HG03045 (cell line): ENCODE measurements around the gene C4orf17.

Experiments used
- ATAC-seq: cut with Tn5 transposase; IDR thresholded peaks from one replicate; pipeline ENCODE4 v1.9.1; 2021; ENCODE audit warnings: mild to moderate bottlenecking, moderate library complexity; ENCODE audit not compliant: unreplicated experiment

The C4orf17 gene

DNA sequence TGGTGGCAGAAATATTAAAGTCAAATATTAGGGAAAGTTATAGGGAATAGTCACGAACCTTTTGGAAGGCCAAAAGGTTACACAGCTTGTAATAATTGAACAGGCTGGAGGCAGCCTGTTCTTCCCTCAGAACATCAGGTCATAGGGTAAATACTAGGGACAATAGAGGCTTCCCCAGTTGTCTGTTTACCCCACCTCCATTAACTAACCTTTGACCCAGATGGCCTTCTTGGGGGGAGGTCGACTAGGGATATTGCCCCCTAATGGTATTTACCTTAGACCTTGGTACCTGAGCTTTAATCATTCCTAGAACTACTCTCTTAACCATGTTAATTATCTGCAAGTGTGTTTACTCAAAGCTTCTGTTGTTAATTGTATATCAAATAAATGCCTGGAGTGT lies 26.0 kb downstream of the C4orf17 start:
- ATAC-seq: no peak

DNA sequence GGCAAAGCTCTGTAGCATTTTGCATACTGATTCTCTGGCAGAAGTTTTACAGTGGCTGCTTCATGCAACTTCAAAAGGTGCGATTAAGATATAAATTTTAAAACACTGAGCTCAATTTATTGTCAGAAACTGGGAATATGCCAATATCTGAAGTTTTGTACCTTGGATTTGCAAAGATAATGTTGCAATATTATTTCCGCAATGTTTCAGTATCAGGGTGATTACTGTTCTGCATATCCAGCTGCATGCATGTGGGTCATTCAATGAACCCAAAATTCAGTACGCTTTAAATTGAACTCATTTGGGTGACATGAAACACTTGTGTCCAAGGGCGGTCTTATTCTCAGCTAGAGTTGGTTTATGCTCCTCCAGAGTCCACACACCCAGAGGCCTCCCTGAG lies 26.9 kb downstream of the C4orf17 start:
- no peak for ATAC-seq

DNA sequence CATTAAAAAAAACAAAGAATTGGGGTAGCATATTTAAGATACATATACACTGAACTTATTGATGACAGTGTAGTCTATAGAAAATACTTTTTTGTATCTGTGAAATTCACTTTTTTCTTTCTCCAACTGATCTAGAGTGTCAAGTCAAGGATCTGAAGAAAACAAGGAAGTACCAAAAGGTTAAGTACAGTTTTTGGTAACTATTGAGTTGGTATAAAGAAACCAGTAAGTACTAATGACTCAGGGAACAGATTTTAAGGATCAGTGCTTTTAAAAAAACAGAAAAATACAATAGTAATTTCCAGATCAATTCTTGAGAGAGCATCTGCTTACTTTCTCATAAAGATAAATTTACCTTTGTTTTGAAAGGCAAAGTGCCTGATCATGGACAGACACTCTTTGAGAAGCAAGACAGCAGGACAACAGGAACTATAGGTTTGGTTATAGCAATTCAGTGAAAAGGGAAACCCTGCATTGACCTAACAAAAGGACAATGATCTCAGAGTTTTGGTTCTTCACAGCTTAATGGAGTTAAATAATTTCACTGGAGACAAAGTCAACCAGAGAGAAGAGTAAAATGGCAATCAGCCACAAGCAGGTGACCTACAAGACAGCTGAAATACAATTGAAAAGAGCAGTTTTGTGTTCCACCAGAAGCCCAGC lies 29.6 kb downstream of the C4orf17 start:
- no peak for ATAC-seq

DNA sequence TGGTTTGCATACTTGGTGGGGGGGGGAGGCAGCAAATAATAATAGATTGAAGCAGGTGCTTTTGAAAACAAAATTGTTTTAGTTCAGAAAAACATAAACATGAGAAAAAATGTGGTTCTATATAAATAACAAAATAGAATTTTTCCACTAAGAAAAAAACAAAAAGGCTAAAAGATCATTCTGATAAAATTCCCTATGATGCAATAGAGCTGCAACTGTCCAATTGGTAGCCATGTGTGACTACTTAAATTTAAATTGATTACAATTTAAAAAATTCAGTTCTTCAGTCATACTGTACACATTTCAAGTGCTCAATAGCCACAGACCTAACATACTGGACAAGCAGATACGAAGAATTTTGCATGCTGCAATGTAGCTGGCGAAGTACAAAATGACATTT lies 42.1 kb downstream of the C4orf17 start:
- ATAC-seq: no peak

DNA sequence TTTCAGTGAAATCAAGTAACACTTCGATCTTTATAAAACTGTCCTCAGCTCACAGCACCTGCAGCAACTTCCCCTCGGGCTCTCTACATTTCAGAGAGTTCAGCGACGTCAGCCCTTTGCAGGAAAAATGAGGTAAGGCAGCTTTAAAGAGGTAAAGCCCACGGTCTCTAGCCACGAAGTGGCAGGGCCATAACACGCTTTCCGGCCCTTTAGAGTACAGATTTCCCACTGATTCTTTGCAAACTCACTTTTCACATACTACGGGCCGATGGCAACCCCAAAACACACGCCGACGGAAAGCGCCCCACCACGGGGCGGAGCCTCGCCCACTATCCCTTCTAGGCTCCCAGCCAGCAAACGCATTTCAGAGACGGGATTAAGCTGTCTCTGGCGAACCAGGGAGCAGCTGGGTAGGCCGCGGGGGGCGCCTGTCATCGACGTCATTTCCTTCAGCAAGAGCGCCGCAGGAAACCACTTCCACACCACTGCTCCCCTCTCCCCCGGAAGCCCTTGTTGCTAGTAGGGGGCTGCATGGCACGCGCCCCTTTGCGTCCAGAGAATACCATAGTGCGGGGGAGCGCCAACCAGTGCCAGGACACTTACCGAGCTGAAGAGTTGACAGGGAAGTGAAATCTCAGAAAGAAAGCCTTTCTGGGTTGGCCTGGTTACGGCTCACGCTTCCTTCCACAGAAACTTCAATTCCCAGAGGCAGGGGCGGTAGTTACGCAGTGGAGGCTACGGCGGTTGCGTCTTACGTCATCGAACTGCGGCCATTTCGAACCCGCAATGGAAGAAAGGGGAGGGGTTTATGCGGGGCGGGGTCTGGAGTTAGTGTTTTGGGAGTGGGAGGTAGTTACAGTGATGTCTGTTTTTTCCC lies 52.7 kb downstream of the C4orf17 start, which contains the start of gene TRMT10A:
TRMT10A (minus strand) TSS at position 730 of the 877 bp plus-strand sequence. CDS start 4,701 bp downstream, outside the sequence.
- peak; percentile 96 for ATAC-seq

DNA sequence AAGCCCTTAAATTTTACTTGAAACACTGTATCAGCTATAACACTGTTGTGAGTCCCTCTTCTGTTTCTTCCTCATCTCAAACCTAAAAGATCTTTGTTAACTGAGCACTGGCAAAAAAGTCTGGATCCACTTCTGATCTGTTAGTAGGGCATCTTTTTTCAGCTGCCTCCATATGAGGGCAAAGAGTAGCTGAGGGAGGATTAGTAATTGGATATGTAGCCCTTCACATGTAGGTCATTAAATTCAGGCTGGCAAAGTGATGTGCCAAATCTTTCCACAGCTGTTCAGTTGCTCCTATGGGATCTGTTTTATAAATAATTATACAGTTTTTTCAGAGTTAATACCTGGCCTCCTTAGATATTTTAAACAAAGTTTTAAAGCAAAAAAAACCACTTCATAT lies 54.1 kb downstream of the C4orf17 start:
- no peak for ATAC-seq

DNA sequence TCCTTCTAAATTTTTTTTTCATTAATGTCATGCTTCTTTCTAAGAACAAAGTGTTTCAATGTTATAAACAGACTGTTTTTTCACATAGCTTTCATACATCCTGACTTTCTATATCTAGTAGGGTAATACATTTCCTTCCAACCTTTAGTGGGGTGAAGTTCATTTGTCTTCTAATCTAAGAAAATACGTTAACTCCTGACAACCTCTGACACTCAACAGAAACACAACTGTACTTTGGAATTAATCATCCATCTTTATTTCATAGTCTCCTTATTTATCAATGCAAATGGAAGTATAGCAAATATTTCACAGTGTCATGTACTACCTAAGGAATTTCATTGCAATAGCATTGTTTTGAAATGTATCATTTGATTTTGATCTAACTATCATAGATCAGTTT lies 61.1 kb downstream of the C4orf17 start:
- ATAC-seq: no peak

DNA sequence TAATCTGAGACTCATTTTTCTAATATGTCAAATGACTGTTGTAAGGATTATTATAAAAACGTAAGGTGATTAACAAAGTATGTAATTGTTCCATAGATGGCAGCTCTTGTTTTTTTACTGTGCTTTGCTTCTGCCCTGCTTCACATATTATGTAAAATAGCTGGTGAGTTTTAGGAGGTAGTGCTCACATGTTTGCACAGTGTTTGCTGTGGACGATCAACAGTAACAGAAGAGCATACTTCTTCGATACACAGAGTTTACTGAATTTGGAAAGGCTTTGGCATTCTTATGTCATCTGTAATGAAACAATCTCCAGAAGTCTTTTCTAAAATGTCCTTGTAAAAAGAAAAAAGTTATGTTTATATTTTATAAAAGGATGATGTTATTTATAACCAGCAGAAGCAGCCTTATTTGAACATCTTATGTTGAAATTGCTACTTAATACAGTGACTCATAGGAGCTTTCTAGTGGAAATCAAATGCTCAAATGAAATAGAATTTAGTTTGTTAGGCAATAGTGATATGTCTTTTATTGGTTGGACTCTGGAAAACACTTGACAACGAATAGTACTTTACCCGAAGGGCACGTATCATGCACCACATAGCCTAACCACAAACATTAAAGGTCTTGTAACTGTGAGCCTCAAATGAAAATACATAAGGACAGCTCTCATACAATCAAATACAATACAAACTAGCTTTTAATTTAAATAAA lies 61.9 kb downstream of the C4orf17 start:
- no peak for ATAC-seq

DNA sequence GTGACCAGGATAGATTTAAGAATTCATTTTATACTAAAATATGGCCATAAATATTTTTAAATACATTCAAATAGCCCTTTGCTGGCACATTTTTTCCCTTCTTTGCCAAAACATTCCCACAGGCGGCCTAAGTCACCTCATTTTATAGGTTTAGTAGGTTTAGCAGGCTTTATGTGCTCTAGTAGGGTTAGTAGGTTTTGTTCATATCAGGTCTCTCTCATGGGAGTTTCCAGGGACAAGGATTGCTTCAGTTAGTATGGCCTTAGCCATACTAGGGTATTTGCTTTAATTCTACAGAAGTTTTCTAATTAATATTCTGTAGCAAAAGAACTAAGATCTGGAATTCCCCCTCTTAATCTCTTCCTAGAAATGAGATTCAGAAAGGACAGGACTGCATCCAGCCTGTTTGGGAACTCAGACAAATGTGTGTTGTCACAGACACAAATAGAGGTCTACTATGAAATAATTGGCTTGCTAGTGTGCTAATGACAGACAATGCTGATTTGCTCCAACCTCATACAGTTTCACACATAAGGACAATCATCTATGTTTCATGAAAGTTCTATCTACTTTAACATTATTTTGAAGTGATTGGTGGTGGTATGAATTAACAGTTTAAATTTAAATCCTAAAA lies 63.0 kb downstream of the C4orf17 start:
- ATAC-seq: no peak

DNA sequence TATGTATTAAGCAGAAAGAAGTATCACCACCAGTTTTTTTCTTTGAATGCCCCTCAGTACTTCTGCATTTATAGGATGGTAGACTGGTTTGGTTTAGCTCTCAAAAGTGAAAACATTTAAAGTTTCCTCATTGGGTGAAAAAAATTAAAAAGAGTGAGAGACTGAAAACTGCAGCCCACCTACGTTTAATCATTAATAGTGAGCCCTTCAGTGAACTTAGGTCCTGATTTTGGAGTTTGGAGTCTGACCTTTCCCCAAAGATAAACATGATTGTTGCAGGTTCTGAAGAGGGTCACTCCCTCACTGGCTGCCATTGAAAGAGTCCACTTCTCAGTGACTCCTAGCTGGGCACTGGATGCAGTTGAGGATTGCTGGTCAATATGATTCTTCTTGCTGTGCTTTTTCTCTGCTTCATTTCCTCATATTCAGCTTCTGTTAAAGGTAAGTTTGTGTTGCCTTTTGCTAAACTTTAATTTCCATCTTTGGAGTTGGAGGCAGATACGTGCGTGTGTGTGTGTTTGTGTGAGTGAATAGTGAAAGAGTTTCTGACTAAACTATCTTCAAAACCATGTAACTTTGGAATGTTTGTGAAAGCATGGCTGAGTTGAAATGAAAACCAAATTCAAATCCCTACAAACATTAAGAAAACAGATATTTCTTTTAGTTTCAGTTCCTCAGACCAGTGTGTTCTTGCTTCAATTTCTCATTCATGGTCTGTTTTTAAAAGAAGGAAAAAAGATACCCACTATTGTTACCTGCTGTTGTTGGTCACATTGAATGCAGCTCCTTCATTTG lies 63.9 kb downstream of the C4orf17 start, which contains the start of gene MTTP:
MTTP (plus strand) TSS at position 295 of the 795 bp plus-strand sequence; CDS start at position 381, 86 bp downstream.
- ATAC-seq: peak; percentile 79

DNA sequence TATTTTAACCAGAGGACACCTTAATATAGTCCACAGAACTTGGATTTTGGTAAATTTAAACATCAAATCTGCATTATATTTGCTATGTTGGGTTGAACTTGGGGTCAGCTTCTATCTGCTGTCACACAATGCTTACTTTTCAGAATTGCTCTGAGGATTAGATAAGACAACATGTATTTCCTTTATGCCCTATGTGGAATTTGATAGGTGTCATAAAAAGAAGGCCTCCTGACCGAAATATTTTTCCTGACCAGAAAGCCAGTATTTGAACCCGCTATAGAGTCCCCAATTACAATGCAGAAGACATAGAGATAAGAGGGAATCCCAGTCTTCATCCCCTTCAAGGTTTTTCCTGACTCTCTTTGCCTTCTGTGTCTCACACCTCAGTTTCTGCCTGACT lies 67.9 kb downstream of the C4orf17 start:
- ATAC-seq: no peak

DNA sequence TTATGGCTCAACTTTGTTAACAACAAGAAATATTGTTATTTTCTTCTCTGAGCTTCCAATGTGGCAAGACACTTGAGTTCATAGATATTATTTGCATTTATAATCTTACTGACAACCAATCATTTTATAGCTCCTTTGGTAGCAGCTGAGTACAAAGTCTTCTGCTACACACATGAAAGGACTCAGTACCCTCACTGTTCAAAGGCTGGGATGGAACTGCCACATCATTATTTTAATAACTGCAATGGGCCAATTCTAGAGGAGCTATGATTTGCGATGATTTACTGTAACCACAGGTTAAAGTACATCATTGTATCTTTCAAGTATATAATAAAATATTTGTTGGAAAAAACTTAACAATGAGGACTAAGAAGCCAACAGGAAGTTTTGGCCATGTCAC lies 74.7 kb downstream of the C4orf17 start:
- ATAC-seq: no peak

DNA sequence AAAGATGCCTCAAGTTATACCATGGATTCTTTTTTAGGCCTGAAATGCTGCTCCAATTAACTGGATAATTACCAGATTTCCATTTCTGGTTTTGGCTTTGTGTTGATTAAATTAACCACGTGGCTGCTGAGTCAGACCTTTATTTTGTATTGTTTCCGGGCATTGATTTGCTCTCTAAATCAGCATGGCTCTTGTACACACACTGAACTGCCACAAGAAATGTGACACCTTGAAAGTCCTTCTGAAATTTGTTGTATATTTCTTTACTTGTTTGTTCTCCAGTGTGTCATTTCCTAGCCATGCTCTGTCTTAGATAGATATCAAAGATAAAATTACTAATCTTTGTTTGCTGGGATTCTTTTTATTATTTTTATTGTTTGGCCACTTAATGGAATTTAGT lies 75.5 kb downstream of the C4orf17 start:
- no peak for ATAC-seq

DNA sequence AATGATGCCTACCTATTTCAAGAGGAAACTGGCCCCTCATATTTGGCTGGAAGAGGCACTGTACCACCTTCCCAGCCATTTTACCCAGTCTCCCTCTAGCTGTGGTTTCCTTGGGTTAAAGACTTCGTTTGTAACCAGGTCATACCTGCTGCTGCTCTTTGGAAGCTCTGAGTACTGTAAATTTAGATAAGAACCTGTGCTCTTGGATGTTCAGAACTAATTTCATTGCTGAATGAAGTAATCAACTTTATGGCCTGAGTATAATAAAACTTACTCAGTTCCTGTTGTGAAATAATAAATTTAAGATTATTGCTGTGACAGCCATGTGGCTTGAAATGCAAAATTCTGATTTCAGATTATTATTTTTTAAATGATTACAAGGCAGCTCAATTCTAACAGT lies 76.0 kb downstream of the C4orf17 start:
- no peak for ATAC-seq

DNA sequence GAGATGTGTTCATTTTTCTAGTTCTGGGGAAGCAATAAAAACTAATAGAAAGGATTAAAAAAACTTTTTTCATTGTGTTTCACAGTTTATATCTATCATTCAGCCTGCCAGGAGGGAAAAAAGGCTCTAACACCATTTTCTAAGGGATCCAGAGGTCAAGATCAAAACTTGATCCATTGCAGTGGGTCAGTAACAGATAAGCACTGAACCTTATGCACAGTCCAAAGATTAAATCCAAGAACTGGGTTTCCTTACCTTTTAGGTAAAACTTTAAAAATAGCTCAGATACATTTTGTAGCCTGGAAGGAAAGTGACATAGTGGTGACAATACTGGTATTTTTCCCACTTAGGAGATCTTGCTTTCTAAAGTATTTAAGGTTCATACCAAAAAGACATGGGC lies 76.5 kb downstream of the C4orf17 start:
- no peak for ATAC-seq

DNA sequence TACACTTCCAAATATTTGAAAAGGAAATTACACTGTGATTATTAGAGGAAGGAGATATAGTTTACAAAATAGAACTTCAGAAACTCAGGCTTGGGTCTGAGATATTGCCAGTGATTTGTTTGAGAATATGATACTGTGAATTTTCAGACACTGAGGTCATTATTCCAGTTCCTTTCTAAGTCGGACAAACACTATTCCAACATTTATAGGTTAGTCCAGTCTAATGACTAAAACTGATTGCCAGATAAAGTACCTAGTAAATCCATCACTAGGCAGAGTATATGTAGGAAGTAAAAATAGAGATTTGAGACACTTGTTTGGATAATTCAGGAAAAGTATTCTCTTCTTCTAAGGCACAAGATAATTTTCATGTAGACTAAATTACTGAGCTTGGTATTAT lies 77.0 kb downstream of the C4orf17 start:
- ATAC-seq: no peak

DNA sequence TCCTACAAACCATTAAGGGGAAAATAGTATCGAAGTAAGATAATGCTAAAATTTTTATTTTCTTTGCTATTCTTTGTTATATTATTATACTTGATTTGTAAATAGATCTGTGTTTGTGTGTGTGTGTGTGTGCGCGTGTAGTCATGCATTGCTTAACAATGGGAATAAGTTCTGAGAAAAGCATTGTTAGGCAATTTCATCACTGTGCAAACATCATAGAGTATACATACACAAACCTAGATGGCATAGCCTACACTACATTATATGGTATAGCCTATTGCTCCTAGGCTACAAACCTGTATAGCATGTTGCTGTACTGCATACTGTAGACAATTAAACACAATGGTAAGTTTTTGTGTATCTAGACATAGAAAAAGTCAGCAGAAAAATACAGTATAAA lies 80.9 kb downstream of the C4orf17 start:
- no peak for ATAC-seq
